Mesothelial cell of epicardium (in vitro differentiated cells): ENCODE measurements around the gene GJB5. TPM values are rescaled to one million over a fixed set of nuclear protein-coding genes. Genes with fewer than 3 reads are reported as not detected.

ENCODE experiments used
- DNase-seq, 2 experiments: peaks; one replicate each; pipeline ENCODE4 v3.0.0; 2021; ENCODE audit warnings: low spot score in 2 of 2; ENCODE audit not compliant: unreplicated experiment in 2 of 2
- H3K27ac Mint-ChIP-seq: 2 replicates; pipeline ENCODE4 v1.8.0; 2021; ENCODE audit warnings: mixed read lengths
- H3K27me3 Mint-ChIP-seq: 2 replicates; pipeline ENCODE4 v1.8.0; 2021; ENCODE audit warnings: low read depth, mixed read lengths
- H3K36me3 Mint-ChIP-seq: 2 replicates; pipeline ENCODE4 v1.8.0; 2021; ENCODE audit warnings: mixed read lengths
- H3K4me1 Mint-ChIP-seq: 2 replicates; pipeline ENCODE4 v1.8.0; 2021; ENCODE audit warnings: mixed read lengths
- H3K4me3 Mint-ChIP-seq: 2 replicates; pipeline ENCODE4 v1.8.0; 2021; ENCODE audit warnings: mild to moderate bottlenecking, moderate library complexity, mixed read lengths
- H3K9me3 Mint-ChIP-seq: 2 replicates; pipeline ENCODE4 v1.8.0; 2021; ENCODE audit warnings: mixed read lengths
- total RNA-seq: library from RNA; stranded (reverse); gene quantifications from 3 replicates; pipeline ENCODE4 v1.2.1, GENCODE V29; 2021
- TF ChIP-seq, protein P1 (sequence below): fragments of 200-600 bp; sonication (generic); IDR thresholded peaks from one replicate; pipeline ENCODE4 v1.5.0; 2021; ENCODE audit warnings: antibody characterized with exemption; ENCODE audit not compliant: unreplicated experiment

GJB5 gene
- 0.27 to 0.44 TPM (median 0.38 TPM) in 3 replicates for total RNA-seq

DNA sequence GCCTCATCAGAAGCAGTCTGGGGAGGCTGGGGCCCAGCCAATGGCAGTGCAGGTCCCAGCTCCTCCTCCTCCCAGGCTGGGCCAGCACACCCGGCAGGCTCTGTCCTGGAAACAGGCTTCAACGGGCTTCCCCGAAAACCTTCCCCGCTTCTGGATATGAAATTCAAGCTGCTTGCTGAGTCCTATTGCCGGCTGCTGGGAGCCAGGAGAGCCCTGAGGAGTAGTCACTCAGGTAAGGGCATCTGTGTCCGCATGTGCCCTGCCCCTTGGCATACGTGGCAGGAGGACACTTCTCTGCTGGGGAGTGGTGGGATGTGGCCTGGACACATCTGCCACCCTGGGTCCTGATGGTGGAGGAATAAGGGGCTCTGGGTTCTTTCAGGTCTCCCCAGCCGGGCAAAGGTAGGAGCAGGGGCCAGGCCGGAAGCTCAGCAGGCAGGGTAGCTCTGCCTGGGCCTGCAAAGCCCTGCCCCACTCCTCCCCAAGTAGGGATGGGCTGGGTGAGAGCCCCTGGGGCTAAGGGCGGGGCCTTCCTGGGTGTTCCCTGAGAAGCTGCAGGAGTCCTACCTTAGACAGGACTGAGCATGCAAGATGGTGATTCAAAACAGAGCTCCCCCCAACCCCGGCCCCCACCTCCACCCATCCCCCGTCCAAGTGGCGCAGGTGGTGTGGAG lies at the start of gene GJB5:
TSS of gene GJB5 (plus strand) at position 84 of the 674 bp plus-strand sequence. CDS start 2,284 bp downstream, outside the sequence.
- peak within 1 kb of the TSS; percentile 52 for H3K27ac Mint-ChIP-seq
- no peaks in the 10 kb centered on the region for H3K36me3 Mint-ChIP-seq
- DNase-seq, result no peak
- H3K9me3 Mint-ChIP-seq, result peaks cover 3% of the 10 kb centered on the region
- H3K27me3 Mint-ChIP-seq, result no peaks in the 10 kb centered on the region
- no peaks in the 10 kb centered on the region for H3K4me1 Mint-ChIP-seq
- no peak within 1 kb of the TSS for H3K4me3 Mint-ChIP-seq
- TF ChIP-seq, protein P1, sequence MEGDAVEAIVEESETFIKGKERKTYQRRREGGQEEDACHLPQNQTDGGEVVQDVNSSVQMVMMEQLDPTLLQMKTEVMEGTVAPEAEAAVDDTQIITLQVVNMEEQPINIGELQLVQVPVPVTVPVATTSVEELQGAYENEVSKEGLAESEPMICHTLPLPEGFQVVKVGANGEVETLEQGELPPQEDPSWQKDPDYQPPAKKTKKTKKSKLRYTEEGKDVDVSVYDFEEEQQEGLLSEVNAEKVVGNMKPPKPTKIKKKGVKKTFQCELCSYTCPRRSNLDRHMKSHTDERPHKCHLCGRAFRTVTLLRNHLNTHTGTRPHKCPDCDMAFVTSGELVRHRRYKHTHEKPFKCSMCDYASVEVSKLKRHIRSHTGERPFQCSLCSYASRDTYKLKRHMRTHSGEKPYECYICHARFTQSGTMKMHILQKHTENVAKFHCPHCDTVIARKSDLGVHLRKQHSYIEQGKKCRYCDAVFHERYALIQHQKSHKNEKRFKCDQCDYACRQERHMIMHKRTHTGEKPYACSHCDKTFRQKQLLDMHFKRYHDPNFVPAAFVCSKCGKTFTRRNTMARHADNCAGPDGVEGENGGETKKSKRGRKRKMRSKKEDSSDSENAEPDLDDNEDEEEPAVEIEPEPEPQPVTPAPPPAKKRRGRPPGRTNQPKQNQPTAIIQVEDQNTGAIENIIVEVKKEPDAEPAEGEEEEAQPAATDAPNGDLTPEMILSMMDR, result no peak

DNA sequence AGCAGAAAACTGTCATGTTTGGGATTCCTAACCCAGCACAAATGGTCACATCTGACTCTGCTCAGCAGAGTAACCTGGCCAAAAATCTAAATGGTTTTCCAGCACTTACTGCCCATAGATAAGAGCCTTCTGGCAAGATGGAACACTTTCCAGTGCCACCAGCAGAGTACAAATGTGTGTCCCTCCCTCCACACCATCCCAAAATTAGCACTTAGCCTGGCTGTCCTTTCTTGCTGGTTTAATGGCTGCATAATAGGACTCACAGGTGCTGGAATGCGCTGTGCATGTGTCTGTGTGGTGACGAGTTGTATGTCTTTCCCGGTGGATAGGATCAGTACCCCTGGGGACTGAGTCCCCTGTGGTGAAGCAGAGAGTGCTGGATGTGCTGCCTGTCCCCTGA lies 49.8 kb upstream of the GJB5 start:
- H3K4me1 Mint-ChIP-seq, result no peaks in the 10 kb centered on the region
- H3K27me3 Mint-ChIP-seq, result peaks cover 48% of the 10 kb centered on the region
- no peak overlapping the region for H3K27ac Mint-ChIP-seq
- TF ChIP-seq, protein P1, result no peak
- H3K9me3 Mint-ChIP-seq, result no peaks in the 10 kb centered on the region
- no peak overlapping the region for H3K4me3 Mint-ChIP-seq
- no peak for DNase-seq
- H3K36me3 Mint-ChIP-seq, result no peaks in the 10 kb centered on the region

DNA sequence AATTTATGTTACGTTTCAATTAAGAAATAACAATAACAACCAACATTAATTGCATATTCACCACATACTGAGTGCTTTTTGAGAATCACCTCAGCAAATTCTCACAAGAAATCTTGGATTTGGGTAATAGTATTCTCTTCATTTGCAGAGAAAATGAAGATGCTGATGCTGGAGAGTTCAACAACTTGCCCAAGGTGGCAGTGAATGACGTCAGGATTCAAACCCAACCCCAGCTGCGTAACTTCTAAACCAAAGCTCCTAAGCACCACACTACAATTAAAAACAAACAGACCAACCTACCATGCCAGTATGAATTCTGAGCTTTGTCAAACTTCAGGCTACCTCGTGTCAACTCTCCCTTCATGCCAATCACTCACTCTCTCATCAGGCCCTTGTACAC lies 46.7 kb upstream of the GJB5 start:
- Mint-ChIP-seq H3K27ac (no peak overlapping the region), H3K4me1 (no peaks in the 10 kb centered on the region), H3K9me3 (no peaks in the 10 kb centered on the region), H3K36me3 (no peaks in the 10 kb centered on the region), H3K4me3 (no peak overlapping the region), H3K27me3 (peaks cover 42% of the 10 kb centered on the region)
- DNase-seq, result no peak
- TF ChIP-seq, protein P1, result no peak

DNA sequence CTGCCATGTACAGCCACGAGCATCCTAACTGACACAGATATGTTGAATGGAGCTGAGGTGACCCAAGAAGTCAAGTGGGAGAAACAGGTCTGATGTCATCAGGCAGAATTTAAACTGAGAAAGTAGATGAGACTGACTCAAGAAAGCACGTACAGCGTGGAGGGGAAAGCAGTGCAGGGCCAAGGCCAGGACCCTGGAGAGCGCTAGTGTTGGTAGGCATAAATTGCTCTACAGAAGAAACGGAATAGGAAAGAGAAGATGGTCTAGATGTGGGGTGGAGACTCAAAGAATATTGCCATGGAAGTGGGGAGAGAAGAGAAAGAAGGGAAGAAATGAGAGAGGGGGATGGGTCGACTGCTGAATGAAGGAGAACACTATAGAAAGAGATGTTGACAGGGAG lies 45.3 kb upstream of the GJB5 start:
- Mint-ChIP-seq H3K4me3 (no peak overlapping the region), H3K27ac (no peak overlapping the region), H3K4me1 (no peaks in the 10 kb centered on the region), H3K9me3 (no peaks in the 10 kb centered on the region), H3K27me3 (peaks cover 38% of the 10 kb centered on the region), H3K36me3 (no peaks in the 10 kb centered on the region)
- TF ChIP-seq, protein P1, result no peak
- no peak for DNase-seq

DNA sequence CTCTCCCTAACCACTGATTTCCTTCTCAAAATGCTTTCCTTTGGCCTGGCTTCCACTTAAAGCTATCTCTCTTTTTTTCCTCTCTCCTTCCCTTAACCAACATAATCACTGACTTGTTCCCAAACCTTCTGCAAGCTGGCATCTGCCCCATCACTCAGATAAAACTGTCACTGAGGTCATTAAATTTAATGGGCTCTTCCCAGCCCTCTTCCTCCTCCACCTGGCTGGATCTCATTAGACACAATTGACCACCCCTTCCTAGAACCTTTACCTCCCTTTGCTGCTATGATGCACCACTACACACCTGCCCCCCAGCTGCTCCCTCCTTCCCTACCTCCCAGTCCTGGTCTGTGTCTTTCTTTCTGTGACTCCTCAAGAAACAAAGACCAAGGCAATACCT lies 44.0 kb upstream of the GJB5 start:
- H3K27ac Mint-ChIP-seq, result no peak overlapping the region
- TF ChIP-seq, protein P1, result no peak
- no peak overlapping the region for H3K4me3 Mint-ChIP-seq
- peaks cover 34% of the 10 kb centered on the region for H3K27me3 Mint-ChIP-seq
- DNase-seq, result no peak
- no peaks in the 10 kb centered on the region for H3K4me1 Mint-ChIP-seq
- H3K36me3 Mint-ChIP-seq, result no peaks in the 10 kb centered on the region
- H3K9me3 Mint-ChIP-seq, result no peaks in the 10 kb centered on the region
